Gastroesophageal sphincter (tissue), 4 donors: ENCODE results near the gene CACNA1E. TPM values are rescaled to one million over a fixed set of nuclear protein-coding genes. Genes with fewer than 3 reads are reported as not detected.

Experiments used
- ATAC-seq: fragments of 150-250 bp; one replicate; pipeline ENCODE4 v1.9.1; 2016; ENCODE audit warnings: mild to moderate bottlenecking, moderate library complexity
- H3K27ac ChIP-seq, 4 donors: fragments of 200-600 bp; sonication (generic) in 3 of 4; 1 replicate in 3 of 4; 2 replicates in 1 of 4; pipeline ENCODE4 v1.5.1; 2016 to 2019
- H3K27me3 ChIP-seq: fragments of 200-600 bp; sonication (generic); one replicate; pipeline ENCODE4 v1.5.1; 2019
- H3K36me3 ChIP-seq, 2 donors: fragments of 200-600 bp; sonication (generic); one replicate each; pipeline ENCODE4 v1.5.1; 2019; ENCODE audit warnings: control low read depth in 1 of 2
- H3K4me1 ChIP-seq, 3 donors: fragments of 200-600 bp; sonication (generic); 1 replicate in 2 of 3; 2 replicates in 1 of 3; pipeline ENCODE4 v1.5.1; 2016 to 2019; ENCODE audit warnings: control low read depth in 2 of 3
- H3K4me3 ChIP-seq, 2 donors: fragments of 200-600 bp; sonication (generic); one replicate each; pipeline ENCODE4 v1.5.1; 2019; ENCODE audit warnings: mild to moderate bottlenecking in 1 of 2, moderate library complexity in 1 of 2
- H3K9me3 ChIP-seq, 3 donors: fragments of 200-600 bp; sonication (generic); one replicate each; pipeline ENCODE4 v1.5.1; 2017 to 2019; ENCODE audit warnings: control low read depth in 2 of 3
- CTCF ChIP-seq, 4 experiments: fragments of 200-600 bp in 2 of 4; fragments of 450-650 bp in 2 of 4; sonication (generic) in 1 of 4; IDR thresholded peaks; one replicate each; pipeline ENCODE4 v1.5.1; 2017 to 2019; ENCODE audit warnings: antibody characterized with exemption in 4 of 4, mild to moderate bottlenecking in 2 of 4, moderate library complexity in 2 of 4
- EP300 ChIP-seq: sonication (generic); formaldehyde crosslinking; IDR thresholded peaks from one replicate; pipeline ENCODE4 v1.6.1; 2017; ENCODE audit warnings: antibody characterized with exemption, mild to moderate bottlenecking
- POLR2A ChIP-seq, 2 donors: fragments of 450-650 bp; IDR thresholded peaks; one replicate each; pipeline ENCODE4 v1.6.1; 2017; ENCODE audit warnings: antibody characterized with exemption in 2 of 2, mild to moderate bottlenecking in 2 of 2, moderate library complexity in 1 of 2
- POLR2AphosphoS5 ChIP-seq: sonication (generic); formaldehyde crosslinking; IDR thresholded peaks from one replicate; pipeline ENCODE4 v1.6.1; 2017; ENCODE audit warnings: antibody characterized with exemption
- WGBS, 2 donors: methylation state at CpG; one replicate each; pipeline ENCODE4 v1.1.5; 2018; ENCODE audit warnings: low coverage in 1 of 2; 5-methylcytosine and 5-hydroxymethylcytosine counted together
- total RNA-seq, 4 donors: library from RNA; depleted of rRNA; stranded (reverse); fragments of >200 nt; gene quantifications; one replicate each; pipeline ENCODE4 v1.1.0, GENCODE V29; 2016

The CACNA1E gene
- under 1 TPM; 0.13 to 0.23 (median 0.16) TPM for total RNA-seq

GRCh38 chr1:181483285-181484195 lies at the start of gene CACNA1E:
CACNA1E (plus strand) TSS chr1:181483517; CDS start chr1:181483745, 228 bp downstream.
- peak within 1 kb of the TSS in 1 of 2 donors; percentile 50 for H3K4me3 ChIP-seq
- peaks cover 0 to 47% (median 11%) of the 10 kb centered on the region in 3 donors for H3K4me1 ChIP-seq
- TF ChIP-seq POLR2AphosphoS5 (no peak), EP300 (no peak), POLR2A (IDR thresholded peaks at IDR 0.05) (no peak), CTCF (IDR thresholded peaks at IDR 0.05) (no peak)
- H3K36me3 ChIP-seq = no peaks in the 10 kb centered on the region
- no peak for ATAC-seq
- 21 to 40% methylated on average over 15 to 20 of the region's 43 CpGs for WGBS, 2 donors
- no peak within 1 kb of the TSS for H3K27ac ChIP-seq
- H3K27me3 ChIP-seq = peaks cover 66% of the 10 kb centered on the region
- H3K9me3 ChIP-seq = no peaks in the 10 kb centered on the region

- Histone ChIP-seq H3K4me1 (no peaks in the 10 kb centered on the region), H3K4me3 (no peak overlapping the region), H3K36me3 (no peaks in the 10 kb centered on the region), H3K9me3 (no peaks in the 10 kb centered on the region), H3K27me3 (peaks cover 10% of the 10 kb centered on the region), H3K27ac (no peak overlapping the region)
- TF ChIP-seq POLR2AphosphoS5 = no peak
- no peak for TF ChIP-seq EP300
- TF ChIP-seq POLR2A (IDR thresholded peaks at IDR 0.05) = no peak
- TF ChIP-seq CTCF (IDR thresholded peaks at IDR 0.05) = no peak
- no peak for ATAC-seq
- WGBS, 2 donors = 60 to 96% methylated on average over 1 to 3 of the region's 3 CpGs
Observed at GRCh38 chr1:181433931-181434330, 49.4 kb upstream of the CACNA1E start.

- no peak overlapping the region for H3K27ac ChIP-seq
- H3K4me3 ChIP-seq = no peak overlapping the region
- no peaks in the 10 kb centered on the region for H3K9me3 ChIP-seq
- no peak for TF ChIP-seq CTCF (IDR thresholded peaks at IDR 0.05)
- TF ChIP-seq POLR2AphosphoS5 = no peak
- no peak for TF ChIP-seq EP300
- TF ChIP-seq POLR2A (IDR thresholded peaks at IDR 0.05) = no peak
- no peak for ATAC-seq
- H3K27me3 ChIP-seq = peaks cover 10% of the 10 kb centered on the region
- 91% methylated on average over 2 of the region's 2 CpGs; no CpG with 5 or more reads in 1 of the 2 donors for WGBS, 2 donors
- peaks cover 0 to 5% (median 0%) of the 10 kb centered on the region in 3 donors for H3K4me1 ChIP-seq
- no peaks in the 10 kb centered on the region for H3K36me3 ChIP-seq
Observed at GRCh38 chr1:181438013-181438412, 45.3 kb upstream of the CACNA1E start.

GRCh38 chr1:181440510-181440909 lies 42.8 kb upstream of the CACNA1E start:
- no peak for ATAC-seq
- 100% methylated on average over 1 of the region's 4 CpGs; no CpG with 5 or more reads in 1 of the 2 donors for WGBS, 2 donors
- H3K27me3 ChIP-seq = no peaks in the 10 kb centered on the region

More at GRCh38 chr1:181440510-181440909, 42.8 kb upstream of the CACNA1E start:
- Histone ChIP-seq H3K4me1 (peaks cover 0 to 5% (median 0%) of the 10 kb centered on the region in 3 donors), H3K36me3 (no peaks in the 10 kb centered on the region), H3K27ac (no peak overlapping the region), H3K4me3 (no peak overlapping the region), H3K9me3 (no peaks in the 10 kb centered on the region)
- TF ChIP-seq POLR2A (IDR thresholded peaks at IDR 0.05) (no peak), EP300 (no peak), POLR2AphosphoS5 (no peak), CTCF (IDR thresholded peaks at IDR 0.05) (no peak)
